GM23338 (cell line): ENCODE measurements around the gene PVALEF. TPM values are rescaled to one million over a fixed set of nuclear protein-coding genes. Genes with fewer than 3 reads are reported as not detected.

Source experiments
- JUNB ChIP-seq: IDR thresholded peaks from one replicate; pipeline ENCODE4 v1.6.1; 2016; ENCODE audit warnings: antibody characterized with exemption; ENCODE audit not compliant: unreplicated experiment
- NANOG ChIP-seq: IDR thresholded peaks from 2 replicates; pipeline ENCODE4 v1.6.1; 2016; ENCODE audit warnings: antibody characterized with exemption, borderline replicate concordance
- REST ChIP-seq: IDR thresholded peaks from one replicate; pipeline ENCODE4 v1.6.1; 2018; ENCODE audit warnings: antibody characterized with exemption; ENCODE audit not compliant: unreplicated experiment
- STAT1 ChIP-seq: IDR thresholded peaks from one replicate; pipeline ENCODE4 v1.6.1; 2016; ENCODE audit warnings: antibody characterized with exemption; ENCODE audit not compliant: unreplicated experiment
- ZNF462 ChIP-seq: fragments of 250-450 bp; sonication (Bioruptor Pico); IDR thresholded peaks from 2 replicates; pipeline ENCODE4 v1.5.0; 2020; ENCODE audit warnings: mild to moderate bottlenecking, moderate library complexity
- polyA plus RNA-seq: library from polyadenylated mRNA; unstranded; fragments of >200 nt; fragmentation: Nextera tagmentation; extraction: Ambion mirVana; gene quantifications from 2 replicates; pipeline ENCODE4 v1.2.1, GENCODE V29; 2016
- total RNA-seq: library from RNA; depleted of rRNA; stranded (reverse); fragments of >200 nt; shearing (Covaris generic); gene quantifications from 2 replicates; pipeline ENCODE4 v1.2.3, GENCODE V29; 2014
- TF ChIP-seq, protein P1 (sequence below), 2 experiments: fragments of 200-600 bp in 1 of 2; sonication (generic) in 1 of 2; conservative IDR thresholded peaks; 2 replicates each; pipeline versions ENCODE4 v1.5.1 to v1.6.1; 2016 to 2017; ENCODE audit warnings: antibody characterized with exemption in 2 of 2, low read depth in 2 of 2, mild to moderate bottlenecking in 2 of 2, moderate library complexity in 1 of 2

The PVALEF gene
- total and polyA plus RNA-seq, 2 experiments from 2014 or later = not detected

GRCh38 chr17:81200201-81200600 lies 34.9 kb downstream of the PVALEF start (continued):
- TF ChIP-seq ZNF462 (CRISPR knock-in tag) (no peak), STAT1 (no peak), JUNB (no peak), REST (no peak), NANOG (no peak)
- TF ChIP-seq, protein P1, sequence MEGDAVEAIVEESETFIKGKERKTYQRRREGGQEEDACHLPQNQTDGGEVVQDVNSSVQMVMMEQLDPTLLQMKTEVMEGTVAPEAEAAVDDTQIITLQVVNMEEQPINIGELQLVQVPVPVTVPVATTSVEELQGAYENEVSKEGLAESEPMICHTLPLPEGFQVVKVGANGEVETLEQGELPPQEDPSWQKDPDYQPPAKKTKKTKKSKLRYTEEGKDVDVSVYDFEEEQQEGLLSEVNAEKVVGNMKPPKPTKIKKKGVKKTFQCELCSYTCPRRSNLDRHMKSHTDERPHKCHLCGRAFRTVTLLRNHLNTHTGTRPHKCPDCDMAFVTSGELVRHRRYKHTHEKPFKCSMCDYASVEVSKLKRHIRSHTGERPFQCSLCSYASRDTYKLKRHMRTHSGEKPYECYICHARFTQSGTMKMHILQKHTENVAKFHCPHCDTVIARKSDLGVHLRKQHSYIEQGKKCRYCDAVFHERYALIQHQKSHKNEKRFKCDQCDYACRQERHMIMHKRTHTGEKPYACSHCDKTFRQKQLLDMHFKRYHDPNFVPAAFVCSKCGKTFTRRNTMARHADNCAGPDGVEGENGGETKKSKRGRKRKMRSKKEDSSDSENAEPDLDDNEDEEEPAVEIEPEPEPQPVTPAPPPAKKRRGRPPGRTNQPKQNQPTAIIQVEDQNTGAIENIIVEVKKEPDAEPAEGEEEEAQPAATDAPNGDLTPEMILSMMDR (conservative IDR thresholded peaks at IDR 0.05; ENCODE audit: low read depth in 2 of 2) = no peak
